SH-SY5Y (cell line): Measurements from ENCODE around the gene SUMF1.

Source experiments
- GATA2 ChIP-seq: IDR thresholded peaks from 2 replicates; pipeline ENCODE4 v1.6.1; 2011; ENCODE audit warnings: mild to moderate bottlenecking, low read depth, low read length
- GATA3 ChIP-seq: IDR thresholded peaks from 2 replicates; pipeline ENCODE4 v1.6.1; 2011; ENCODE audit warnings: low read depth, mild to moderate bottlenecking, low read length, moderate library complexity

SUMF1 gene

DNA sequence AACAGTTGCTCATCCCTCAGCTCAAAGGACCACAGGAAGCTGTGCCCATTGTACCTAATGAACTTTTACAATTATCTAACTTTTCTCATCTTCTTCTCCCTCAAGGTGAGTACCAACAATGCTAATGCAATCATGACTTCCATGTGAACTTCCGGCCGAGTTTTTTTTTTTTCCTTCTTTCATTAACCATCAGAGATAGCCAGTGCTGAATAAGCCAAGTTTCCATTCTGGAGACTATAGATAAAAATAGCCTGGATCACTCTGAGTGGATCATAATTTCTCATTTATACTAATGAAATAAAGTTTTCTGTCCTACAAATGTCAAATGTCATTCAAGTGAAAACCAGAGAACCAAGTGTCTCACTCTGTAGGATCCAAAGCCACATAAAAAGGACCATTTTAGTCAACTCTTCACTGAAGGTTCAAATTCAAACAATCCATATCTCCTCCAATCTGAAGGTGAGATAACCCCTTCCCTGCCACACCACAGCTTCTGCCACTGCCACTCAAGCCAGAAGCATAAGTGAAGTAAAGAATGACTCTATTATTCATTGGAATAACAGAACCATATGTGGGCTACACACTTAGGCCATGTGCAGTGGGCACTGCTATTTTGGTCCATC is 5.5 kb downstream of the SUMF1 start:
- TF ChIP-seq GATA2 (no peak), GATA3 (no peak)

- TF ChIP-seq GATA3, result no peak
- TF ChIP-seq GATA2, result no peak
These were observed 6.7 kb downstream of the SUMF1 start for GRCh38 chr3:4460334-4460733.

DNA sequence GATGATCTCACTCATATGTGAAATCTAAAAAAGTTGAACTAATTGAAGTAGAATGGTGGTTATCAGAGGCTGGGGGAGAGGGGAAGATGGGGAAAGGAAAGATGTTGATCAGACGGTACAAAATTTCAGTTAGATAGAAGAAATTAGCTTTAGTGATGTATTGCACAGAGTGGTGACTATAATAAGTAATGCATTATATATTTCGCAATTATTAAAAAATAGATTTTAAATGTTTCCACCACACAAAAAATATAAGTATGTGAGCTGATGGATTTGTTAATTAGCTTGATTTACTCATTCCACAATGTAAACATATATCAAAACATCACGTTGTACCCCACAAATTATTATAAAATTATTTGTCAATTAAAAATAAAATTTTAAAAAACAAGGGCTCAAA is 8.1 kb downstream of the SUMF1 start:
- TF ChIP-seq GATA3 (no peak), GATA2 (no peak)

- TF ChIP-seq GATA3 (no peak), GATA2 (no peak)
These were observed 12.9 kb downstream of the SUMF1 start for GRCh38 chr3:4454142-4454541.

- TF ChIP-seq GATA3 (no peak), GATA2 (no peak)
These were observed 17.8 kb downstream of the SUMF1 start for GRCh38 chr3:4449043-4449805.

- TF ChIP-seq GATA3, result no peak
- TF ChIP-seq GATA2, result no peak
These were observed 18.9 kb downstream of the SUMF1 start for GRCh38 chr3:4448187-4448586.

DNA sequence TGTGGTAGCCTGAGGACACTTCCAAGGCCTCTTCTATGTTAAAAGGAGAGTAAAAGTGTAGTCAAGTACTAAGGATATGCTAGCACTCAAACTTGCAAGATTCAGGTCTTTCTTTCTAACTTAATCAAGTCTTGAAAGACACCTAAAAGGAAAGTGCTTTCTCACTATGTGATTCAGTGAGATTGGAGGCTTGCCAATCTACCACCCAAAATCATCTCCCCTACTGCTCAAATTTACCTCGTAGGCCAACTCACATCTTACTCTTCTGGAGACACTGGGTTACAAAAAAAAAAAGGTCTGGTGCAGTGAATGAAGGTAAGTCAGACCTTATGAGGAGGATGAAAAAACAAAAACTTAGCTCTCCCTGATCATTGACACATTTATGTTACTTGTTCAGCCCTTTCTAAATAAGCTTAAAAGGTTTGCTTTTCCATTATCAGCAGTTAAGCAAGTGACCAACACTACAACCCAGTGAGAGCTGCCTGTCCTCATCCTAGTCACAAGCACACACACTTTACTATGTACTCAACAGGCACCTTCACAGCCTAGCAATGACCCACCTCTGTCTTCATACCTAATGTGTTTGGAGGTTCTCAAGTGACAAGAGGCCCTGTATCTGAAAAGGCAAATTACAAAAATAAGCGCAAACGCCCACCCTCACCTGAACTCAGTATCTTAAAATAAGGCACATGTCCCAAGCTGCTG is 19.6 kb downstream of the SUMF1 start:
- TF ChIP-seq GATA3, result no peak
- TF ChIP-seq GATA2, result no peak

- TF ChIP-seq GATA2 (no peak), GATA3 (no peak)
These were observed 26.1 kb downstream of the SUMF1 start for GRCh38 chr3:4440951-4441350.

DNA sequence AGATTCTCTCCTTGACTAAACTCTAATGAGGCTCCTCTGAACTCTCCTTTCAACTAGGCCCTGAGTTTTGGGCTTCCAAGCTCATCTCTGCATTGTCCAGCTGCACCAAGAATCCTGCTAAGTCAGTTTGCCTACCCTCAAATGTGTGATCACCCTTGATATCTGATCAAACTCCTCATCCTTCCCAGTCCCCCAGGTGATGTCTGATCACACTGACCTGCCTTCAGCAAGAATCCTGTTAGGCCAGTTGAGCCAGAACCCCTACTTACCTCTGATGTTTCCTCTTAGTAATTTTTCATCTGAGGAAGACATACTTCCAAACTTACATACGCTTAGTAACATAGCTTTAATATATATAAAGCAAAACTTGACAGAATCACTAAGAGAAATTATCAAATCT is 28.8 kb downstream of the SUMF1 start:
- TF ChIP-seq GATA3 (no peak), GATA2 (no peak)

- TF ChIP-seq GATA3 (no peak), GATA2 (no peak)
These were observed 34.8 kb downstream of the SUMF1 start for GRCh38 chr3:4432259-4432658.

DNA sequence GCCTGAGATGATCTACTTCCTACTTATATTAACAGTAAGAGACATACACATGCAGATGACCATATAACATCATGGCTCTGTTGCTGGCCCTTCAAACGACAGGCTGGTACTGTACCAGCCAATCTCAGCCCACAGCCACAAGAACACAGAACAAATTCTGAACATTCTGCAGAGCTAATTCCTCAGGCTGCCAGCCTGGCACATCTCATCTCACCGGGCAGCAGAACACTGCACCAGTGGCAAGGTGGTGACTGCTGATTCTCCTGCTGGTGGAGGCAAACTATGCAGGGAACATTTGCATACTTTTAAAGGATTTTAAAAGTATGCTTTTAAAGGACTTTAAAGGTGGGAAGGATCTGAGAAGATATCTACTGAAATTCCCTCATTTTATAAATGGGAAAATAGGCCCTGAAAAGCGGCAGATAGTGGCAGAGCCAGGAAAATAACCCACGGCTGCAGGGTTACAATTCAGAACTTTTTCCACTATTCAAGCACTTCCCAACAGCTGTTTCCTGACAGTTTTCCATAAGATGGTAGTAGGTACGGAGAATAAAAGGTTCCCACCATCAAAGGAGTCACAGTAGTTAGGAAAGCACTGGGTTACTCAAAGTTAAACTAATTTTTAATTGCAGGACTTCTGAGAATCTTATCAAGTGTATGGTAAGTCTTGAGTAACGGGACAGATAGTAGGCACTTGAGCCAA is 37.3 kb downstream of the SUMF1 start:
- no peak for TF ChIP-seq GATA3
- no peak for TF ChIP-seq GATA2

DNA sequence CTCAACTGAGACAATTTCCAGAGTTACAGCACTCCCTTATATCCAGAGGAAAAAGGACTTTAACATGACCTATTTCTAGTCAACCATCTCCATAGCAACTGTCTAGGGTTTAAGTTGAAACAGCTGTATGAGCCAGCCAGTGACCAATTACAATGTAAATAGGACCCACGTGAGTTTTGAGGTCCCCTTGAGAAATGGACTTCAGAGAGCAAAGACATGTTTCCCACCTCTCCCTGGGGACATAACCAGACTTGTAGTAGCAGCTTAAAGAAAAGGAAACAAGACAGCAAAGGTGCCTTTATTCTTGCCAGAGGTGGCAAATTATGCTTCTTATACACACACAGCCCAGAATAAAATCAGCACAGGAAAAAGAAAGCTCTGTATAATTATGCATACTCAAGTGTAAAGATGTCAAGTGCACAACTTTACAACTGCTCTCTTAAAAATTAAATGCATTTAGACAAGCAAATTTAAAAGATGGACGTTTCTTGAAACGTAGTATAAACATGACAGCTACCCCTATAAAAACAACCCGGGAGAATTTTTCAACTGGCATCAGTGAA is 40.2 kb downstream of the SUMF1 start:
- TF ChIP-seq GATA3, result no peak

GRCh38 chr3:4426261-4426781 is 40.7 kb downstream of the SUMF1 start:
- TF ChIP-seq GATA3 (no peak), GATA2 (no peak)

GRCh38 chr3:4425707-4426106 is 41.4 kb downstream of the SUMF1 start:
- TF ChIP-seq GATA2 (no peak), GATA3 (no peak)
